ENCODE data around the gene REEP1.

REEP1 gene

GRCh38 chr2:86290596-86291327, 46.7 kb downstream of the REEP1 start:
- no peaks in the 10 kb centered on the region for H3K27me3 ChIP-seq (ENCODE audit: insufficient read depth, low read length)
- no peaks in the 10 kb centered on the region for H3K36me3 ChIP-seq (ENCODE audit: insufficient read depth, low read depth, low read length)
- H3K9ac ChIP-seq (ENCODE audit: low read depth, low read length), result no peak overlapping the region
- H3K4me3 ChIP-seq (ENCODE audit: low read length), result no peak overlapping the region
- H3K27ac ChIP-seq (ENCODE audit: low read length), result no peak overlapping the region
- no peaks in the 10 kb centered on the region for H3K4me1 ChIP-seq (ENCODE audit: insufficient read depth, low read length)
- no peaks in the 10 kb centered on the region for H3K9me3 ChIP-seq (ENCODE audit: insufficient read depth, low read depth, low read length)

- Histone ChIP-seq H3K27me3 (ENCODE audit: insufficient read depth, low read length) (no peaks in the 10 kb centered on the region), H3K9ac (ENCODE audit: low read depth, low read length) (no peak overlapping the region), H3K4me3 (ENCODE audit: low read length) (no peak overlapping the region), H3K36me3 (ENCODE audit: insufficient read depth, low read depth, low read length) (no peaks in the 10 kb centered on the region), H3K4me1 (ENCODE audit: insufficient read depth, low read length) (no peaks in the 10 kb centered on the region), H3K9me3 (ENCODE audit: insufficient read depth, low read depth, low read length) (no peaks in the 10 kb centered on the region), H3K27ac (ENCODE audit: low read length) (no peak overlapping the region)
Observed at GRCh38 chr2:86286516-86286915, 50.9 kb downstream of the REEP1 start.

- Histone ChIP-seq H3K36me3 (ENCODE audit: insufficient read depth, low read depth, low read length) (no peaks in the 10 kb centered on the region), H3K4me3 (ENCODE audit: low read length) (no peak overlapping the region), H3K27ac (ENCODE audit: low read length) (no peak overlapping the region), H3K27me3 (ENCODE audit: insufficient read depth, low read length) (no peaks in the 10 kb centered on the region), H3K9ac (ENCODE audit: low read depth, low read length) (no peak overlapping the region), H3K9me3 (ENCODE audit: insufficient read depth, low read depth, low read length) (no peaks in the 10 kb centered on the region), H3K4me1 (ENCODE audit: insufficient read depth, low read length) (no peaks in the 10 kb centered on the region)
Observed at GRCh38 chr2:86285981-86286380, 51.4 kb downstream of the REEP1 start.

GRCh38 chr2:86285571-86285970, 51.9 kb downstream of the REEP1 start:
- Histone ChIP-seq H3K9ac (ENCODE audit: low read depth, low read length) (no peak overlapping the region), H3K27ac (ENCODE audit: low read length) (no peak overlapping the region), H3K4me1 (ENCODE audit: insufficient read depth, low read length) (no peaks in the 10 kb centered on the region), H3K9me3 (ENCODE audit: insufficient read depth, low read depth, low read length) (no peaks in the 10 kb centered on the region), H3K4me3 (ENCODE audit: low read length) (no peak overlapping the region), H3K36me3 (ENCODE audit: insufficient read depth, low read depth, low read length) (no peaks in the 10 kb centered on the region), H3K27me3 (ENCODE audit: insufficient read depth, low read length) (no peaks in the 10 kb centered on the region)

- Histone ChIP-seq H3K9me3 (ENCODE audit: insufficient read depth, low read depth, low read length) (no peaks in the 10 kb centered on the region), H3K4me3 (ENCODE audit: low read length) (no peak overlapping the region), H3K36me3 (ENCODE audit: insufficient read depth, low read depth, low read length) (no peaks in the 10 kb centered on the region), H3K27ac (ENCODE audit: low read length) (no peak overlapping the region), H3K4me1 (ENCODE audit: insufficient read depth, low read length) (no peaks in the 10 kb centered on the region), H3K27me3 (ENCODE audit: insufficient read depth, low read length) (no peaks in the 10 kb centered on the region), H3K9ac (ENCODE audit: low read depth, low read length) (no peak overlapping the region)
Observed at GRCh38 chr2:86284987-86285386, 52.4 kb downstream of the REEP1 start.

- no peaks in the 10 kb centered on the region for H3K4me1 ChIP-seq (ENCODE audit: insufficient read depth, low read length)
- H3K4me3 ChIP-seq (ENCODE audit: low read length), result no peak overlapping the region
- H3K27me3 ChIP-seq (ENCODE audit: insufficient read depth, low read length), result no peaks in the 10 kb centered on the region
- H3K36me3 ChIP-seq (ENCODE audit: insufficient read depth, low read depth, low read length), result no peaks in the 10 kb centered on the region
- H3K9ac ChIP-seq (ENCODE audit: low read depth, low read length), result no peak overlapping the region
- H3K27ac ChIP-seq (ENCODE audit: low read length), result no peak overlapping the region
- H3K9me3 ChIP-seq (ENCODE audit: insufficient read depth, low read depth, low read length), result no peaks in the 10 kb centered on the region
Observed at GRCh38 chr2:86284401-86284841, 53.0 kb downstream of the REEP1 start.

- no peak overlapping the region for H3K4me3 ChIP-seq (ENCODE audit: low read length)
- H3K27ac ChIP-seq (ENCODE audit: low read length), result no peak overlapping the region
- H3K27me3 ChIP-seq (ENCODE audit: insufficient read depth, low read length), result no peaks in the 10 kb centered on the region
- no peaks in the 10 kb centered on the region for H3K9me3 ChIP-seq (ENCODE audit: insufficient read depth, low read depth, low read length)
- no peak overlapping the region for H3K9ac ChIP-seq (ENCODE audit: low read depth, low read length)
- H3K4me1 ChIP-seq (ENCODE audit: insufficient read depth, low read length), result no peaks in the 10 kb centered on the region
- H3K36me3 ChIP-seq (ENCODE audit: insufficient read depth, low read depth, low read length), result no peaks in the 10 kb centered on the region
Observed at GRCh38 chr2:86283411-86284030, 53.9 kb downstream of the REEP1 start.

- no peaks in the 10 kb centered on the region for H3K36me3 ChIP-seq (ENCODE audit: insufficient read depth, low read depth, low read length)
- no peak overlapping the region for H3K9ac ChIP-seq (ENCODE audit: low read depth, low read length)
- no peaks in the 10 kb centered on the region for H3K4me1 ChIP-seq (ENCODE audit: insufficient read depth, low read length)
- H3K27ac ChIP-seq (ENCODE audit: low read length), result no peak overlapping the region
- H3K27me3 ChIP-seq (ENCODE audit: insufficient read depth, low read length), result no peaks in the 10 kb centered on the region
- no peaks in the 10 kb centered on the region for H3K9me3 ChIP-seq (ENCODE audit: insufficient read depth, low read depth, low read length)
- no peak overlapping the region for H3K4me3 ChIP-seq (ENCODE audit: low read length)
Observed at GRCh38 chr2:86281066-86281700, 56.2 kb downstream of the REEP1 start.

- Histone ChIP-seq H3K4me1 (ENCODE audit: insufficient read depth, low read length) (no peaks in the 10 kb centered on the region), H3K27ac (ENCODE audit: low read length) (no peak overlapping the region), H3K36me3 (ENCODE audit: insufficient read depth, low read depth, low read length) (no peaks in the 10 kb centered on the region), H3K9me3 (ENCODE audit: insufficient read depth, low read depth, low read length) (no peaks in the 10 kb centered on the region), H3K4me3 (ENCODE audit: low read length) (no peak overlapping the region), H3K9ac (ENCODE audit: low read depth, low read length) (no peak overlapping the region), H3K27me3 (ENCODE audit: insufficient read depth, low read length) (no peaks in the 10 kb centered on the region)
Observed at GRCh38 chr2:86280191-86280667, 57.2 kb downstream of the REEP1 start.

GRCh38 chr2:86275962-86276361, 61.5 kb downstream of the REEP1 start:
- no peaks in the 10 kb centered on the region for H3K36me3 ChIP-seq (ENCODE audit: insufficient read depth, low read depth, low read length)
- no peak overlapping the region for H3K4me3 ChIP-seq (ENCODE audit: low read length)
- H3K27me3 ChIP-seq (ENCODE audit: insufficient read depth, low read length), result no peaks in the 10 kb centered on the region
- no peak overlapping the region for H3K27ac ChIP-seq (ENCODE audit: low read length)
- peaks cover 8% of the 10 kb centered on the region for H3K9me3 ChIP-seq (ENCODE audit: insufficient read depth, low read depth, low read length)
- no peak overlapping the region for H3K9ac ChIP-seq (ENCODE audit: low read depth, low read length)
- no peaks in the 10 kb centered on the region for H3K4me1 ChIP-seq (ENCODE audit: insufficient read depth, low read length)

- peaks cover 14% of the 10 kb centered on the region for H3K9me3 ChIP-seq (ENCODE audit: insufficient read depth, low read depth, low read length)
- no peak overlapping the region for H3K4me3 ChIP-seq (ENCODE audit: low read length)
- no peaks in the 10 kb centered on the region for H3K36me3 ChIP-seq (ENCODE audit: insufficient read depth, low read depth, low read length)
- no peak overlapping the region for H3K27ac ChIP-seq (ENCODE audit: low read length)
- no peaks in the 10 kb centered on the region for H3K27me3 ChIP-seq (ENCODE audit: insufficient read depth, low read length)
- no peak overlapping the region for H3K9ac ChIP-seq (ENCODE audit: low read depth, low read length)
- no peaks in the 10 kb centered on the region for H3K4me1 ChIP-seq (ENCODE audit: insufficient read depth, low read length)
Observed at GRCh38 chr2:86275384-86275799, 62.0 kb downstream of the REEP1 start.

- Histone ChIP-seq H3K4me3 (ENCODE audit: low read length) (no peak overlapping the region), H3K9me3 (ENCODE audit: insufficient read depth, low read depth, low read length) (peaks cover 14% of the 10 kb centered on the region), H3K27ac (ENCODE audit: low read length) (no peak overlapping the region), H3K4me1 (ENCODE audit: insufficient read depth, low read length) (no peaks in the 10 kb centered on the region), H3K36me3 (ENCODE audit: insufficient read depth, low read depth, low read length) (no peaks in the 10 kb centered on the region), H3K9ac (ENCODE audit: low read depth, low read length) (no peak overlapping the region), H3K27me3 (ENCODE audit: insufficient read depth, low read length) (no peaks in the 10 kb centered on the region)
Observed at GRCh38 chr2:86274918-86275275, 62.5 kb downstream of the REEP1 start.

Measured in iPS-20b (cell line).